Endothelial cell of umbilical vein (primary cell): ENCODE measurements around the gene YIPF3. TPM values are rescaled to one million over a fixed set of nuclear protein-coding genes. Genes with fewer than 3 reads are reported as not detected.

Source experiments
- BruUV-seq: library from RNA; stranded (reverse); fragments of 400-500 nt; replicated peaks from 2 replicates; lab custom pipeline; 2021; lab: Mats Ljungman, UMichigan
- CTCF ChIA-PET: fragments of 300-600, 350-600 bp; sonication (Branson Sonifier 250); formaldehyde crosslinking; loops from one replicate; lab custom pipeline; 2021; ENCODE audit warnings: antibody characterized with exemption, inconsistent platforms; lab: Charles Lee
- POLR2A ChIA-PET: fragments of 300-600, 350-600 bp; sonication (Branson Sonifier 250); formaldehyde crosslinking; loops from one replicate; lab custom pipeline; 2021; ENCODE audit warnings: antibody characterized with exemption, inconsistent platforms; lab: Charles Lee
- DNase-seq: peaks from one replicate; pipeline ENCODE4 v3.0.0-alpha.2; 2011; ENCODE audit warnings: low read depth, low spot score
- FAIRE-seq: peaks from 2 replicates; lab custom pipeline; 2011; peaks lifted over from hg19 to GRCh38; lab: Jason Lieb, UNC
- H2AFZ ChIP-seq: 2 replicates; pipeline ENCODE4 v1.6.0; 2012; ENCODE audit warnings: low read depth, low read length, control low read depth, inconsistent platforms
- H3K27ac ChIP-seq: 2 replicates; pipeline ENCODE4 v1.5.1; 2011; ENCODE audit warnings: low read depth, mild to moderate bottlenecking, control low read depth, low read length, moderate library complexity; ENCODE audit not compliant: insufficient read depth
- H3K27me3 ChIP-seq, 2 experiments: 2 replicates each; pipeline versions ENCODE4 v1.6.0 to v1.6.1; 2011; ENCODE audit warnings: low read length in 2 of 2, mixed read lengths in 1 of 2; ENCODE audit not compliant: control insufficient read depth in 2 of 2, insufficient read depth in 2 of 2
- H3K36me3 ChIP-seq, 2 experiments: 2 replicates in 1 of 2; 3 replicates in 1 of 2; pipeline ENCODE4 v1.5.1; 2011; ENCODE audit warnings: low read length in 2 of 2, mild to moderate bottlenecking in 1 of 2, moderate library complexity in 1 of 2; ENCODE audit not compliant: control insufficient read depth in 2 of 2, insufficient read depth in 2 of 2; ENCODE audit errors: extremely low read depth in 1 of 2
- H3K4me1 ChIP-seq: 3 replicates; pipeline ENCODE4 v1.5.1; 2011; ENCODE audit warnings: mild to moderate bottlenecking, low read length; ENCODE audit not compliant: control insufficient read depth, insufficient read depth; ENCODE audit errors: extremely low read depth
- H3K4me2 ChIP-seq: 2 replicates; pipeline ENCODE4 v1.6.1; 2011; ENCODE audit warnings: low read length, control low read depth, mixed read lengths; ENCODE audit not compliant: insufficient read depth
- H3K4me3 ChIP-seq, 3 experiments: fragments of 200-600 bp in 1 of 3; sonication (generic), shearing (Covaris generic) in 1 of 3; replicated peaks in 1 of 3; 2 replicates each; pipeline ENCODE4 v1.5.1; 2011 to 2016; ENCODE audit warnings: control low read depth in 3 of 3, low read length in 3 of 3, mild to moderate bottlenecking in 2 of 3, inconsistent platforms in 1 of 3, low read depth in 1 of 3, moderate library complexity in 1 of 3; ENCODE audit not compliant: insufficient read depth in 1 of 3
- H3K79me2 ChIP-seq: 2 replicates; pipeline ENCODE4 v1.6.0; 2012; ENCODE audit warnings: low read length, inconsistent platforms; ENCODE audit not compliant: control insufficient read depth, insufficient read depth
- H3K9ac ChIP-seq: replicated peaks from 2 replicates; pipeline ENCODE3; 2011; ENCODE audit warnings: low read length, control low read depth; ENCODE audit not compliant: insufficient read depth; ENCODE audit errors: extremely low read depth
- H3K9me1 ChIP-seq: replicated peaks from 3 replicates; pipeline ENCODE4 v1.6.0; 2011; ENCODE audit warnings: mild to moderate bottlenecking, low read length; ENCODE audit not compliant: control insufficient read depth, insufficient read depth; ENCODE audit errors: extremely low read depth
- H3K9me3 ChIP-seq: replicated peaks from 2 replicates; pipeline ENCODE4 v1.5.1; 2012; ENCODE audit warnings: low read length, inconsistent platforms; ENCODE audit not compliant: control insufficient read depth, insufficient read depth
- H4K20me1 ChIP-seq: replicated peaks from 2 replicates; pipeline ENCODE3; 2011; ENCODE audit warnings: mild to moderate bottlenecking, low read length; ENCODE audit not compliant: control insufficient read depth, insufficient read depth; ENCODE audit errors: extremely low read depth
- EZH2 ChIP-seq: IDR thresholded peaks from 2 replicates; pipeline ENCODE4 v1.6.1; 2012; ENCODE audit warnings: borderline replicate concordance, low read depth, mild to moderate bottlenecking, moderate library complexity, low read length, inconsistent platforms; ENCODE audit not compliant: severe bottlenecking
- FOS ChIP-seq: IDR thresholded peaks from 2 replicates; pipeline ENCODE4 v1.6.1; 2011; ENCODE audit warnings: mild to moderate bottlenecking, low read length, moderate library complexity, borderline replicate concordance; ENCODE audit not compliant: insufficient read depth
- GATA2 ChIP-seq: IDR thresholded peaks from 2 replicates; pipeline ENCODE4 v1.7.0; 2011; ENCODE audit warnings: low read depth, mild to moderate bottlenecking, moderate library complexity, mixed read lengths, low read length; ENCODE audit not compliant: insufficient read length, insufficient read depth
- JUN ChIP-seq: IDR thresholded peaks from 2 replicates; pipeline ENCODE4 v1.6.1; 2011; ENCODE audit warnings: borderline replicate concordance, low read depth; ENCODE audit not compliant: insufficient read length, insufficient read depth
- MAX ChIP-seq: IDR thresholded peaks from 2 replicates; pipeline ENCODE4 v1.6.1; 2011; ENCODE audit not compliant: insufficient read depth, insufficient read length
- MYC ChIP-seq: IDR thresholded peaks from one replicate; pipeline ENCODE4 v1.6.1; 2011; ENCODE audit warnings: mild to moderate bottlenecking, low read depth, low read length
- POLR2A ChIP-seq: IDR thresholded peaks from 2 replicates; pipeline ENCODE4 v1.6.1; 2012; ENCODE audit warnings: low read depth, mild to moderate bottlenecking, control low read depth, low read length
- POLR2AphosphoS5 ChIP-seq: IDR thresholded peaks from 2 replicates; pipeline ENCODE4 v1.6.1; 2012; ENCODE audit warnings: low read depth, mild to moderate bottlenecking, control low read depth, low read length, moderate library complexity; ENCODE audit not compliant: insufficient read depth
- dilution Hi-C: fragments of 300-500 bp; cut with MboI; formaldehyde crosslinking; loops from one replicate; pipeline ENCODE4 v1.15.0; 2019; ENCODE audit warnings: low sequenced_read_pairs; ENCODE audit not compliant: extremely low pct_ligation_motif_present
- intact Hi-C: fragments of 100-400 bp; cut with micrococcal nuclease; formaldehyde crosslinking; loops from one replicate; pipeline ENCODE4 v1.10.0; 2022
- polyA plus RNA-seq, 4 experiments: library from polyadenylated mRNA; depleted of rRNA in 3 of 4; stranded (reverse) in 3 of 4; unstranded in 1 of 4; fragments of >200 nt; gene quantifications; 2 replicates each; pipeline versions ENCODE4 v1.2.1 to v1.2.3, GENCODE V29; 2011 to 2012; ENCODE audit warnings: missing spikeins in 1 of 4
- total RNA-seq: library from RNA; stranded (reverse); gene quantifications from 2 replicates; pipeline ENCODE4 v1.2.3, GENCODE V29; 2021
- TF ChIP-seq, protein P1 (sequence below), 2 donors: IDR thresholded peaks; 1 replicate in 1 of 2; 2 replicates in 1 of 2; pipeline ENCODE4 v1.5.1; 2011; ENCODE audit warnings: low read length in 2 of 2, mild to moderate bottlenecking in 2 of 2, moderate library complexity in 2 of 2, control low read depth in 1 of 2, inconsistent platforms in 1 of 2, low read depth in 1 of 2; ENCODE audit not compliant: insufficient read depth in 1 of 2; ENCODE audit errors: extremely low read depth in 1 of 2

The YIPF3 gene
- total and polyA plus RNA-seq, 2 donors (not counting 3 experiments of a cell fraction or from before 2014, with no cell fraction given) = 119 to 470 TPM

DNA sequence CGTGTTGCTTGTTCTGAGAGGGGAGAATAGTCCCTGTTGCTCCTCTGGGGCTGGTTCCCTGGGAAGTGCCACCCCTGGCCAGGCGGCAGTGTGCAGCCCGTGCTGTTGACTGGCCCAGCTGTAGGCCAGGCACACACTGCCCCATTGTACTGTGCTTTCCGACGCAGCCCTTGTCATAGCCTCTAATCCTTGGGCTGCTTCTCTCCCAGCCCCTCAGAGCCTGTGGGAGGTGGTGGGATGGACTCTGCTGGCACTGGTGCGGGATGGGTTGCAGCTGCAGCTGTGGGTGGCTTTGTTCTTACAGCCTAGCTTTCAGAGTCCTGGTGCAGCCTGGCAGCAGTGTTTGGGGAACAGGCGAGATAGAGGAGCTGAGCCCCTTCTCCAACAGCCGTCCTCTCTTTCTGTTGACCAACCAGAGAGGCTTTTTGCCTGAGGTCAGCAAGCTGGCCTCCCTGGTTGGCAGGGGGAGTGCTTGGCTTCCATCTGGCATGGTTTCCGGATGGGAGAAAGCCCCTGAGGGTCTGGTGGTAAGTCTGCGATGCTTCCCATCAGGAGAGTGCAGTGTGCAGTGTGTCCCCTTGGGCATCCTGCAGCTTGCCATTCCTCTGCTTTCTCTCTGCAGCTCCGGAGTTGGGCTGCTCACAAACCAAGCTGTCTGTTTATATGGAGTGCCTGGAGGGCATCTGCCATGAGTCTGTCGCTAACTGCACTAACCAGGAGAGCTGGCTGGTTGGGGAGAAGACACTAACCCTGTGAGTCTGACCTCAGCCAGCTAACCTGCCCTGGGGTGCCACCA, 27.3 kb downstream of the YIPF3 start:
- H3K36me3 ChIP-seq = peaks cover 0 to 5% of the 10 kb centered on the region in 2 experiments
- no peak overlapping the region for H3K27ac ChIP-seq
- no peaks in the 10 kb centered on the region for H3K79me2 ChIP-seq
- H3K4me1 ChIP-seq = peaks cover 12% of the 10 kb centered on the region
- TF ChIP-seq MAX (no peak), FOS (no peak), POLR2A (no peak), MYC (no peak), JUN (no peak), EZH2 (no peak), GATA2 (no peak), POLR2AphosphoS5 (no peak)
- TF ChIP-seq, protein P1, sequence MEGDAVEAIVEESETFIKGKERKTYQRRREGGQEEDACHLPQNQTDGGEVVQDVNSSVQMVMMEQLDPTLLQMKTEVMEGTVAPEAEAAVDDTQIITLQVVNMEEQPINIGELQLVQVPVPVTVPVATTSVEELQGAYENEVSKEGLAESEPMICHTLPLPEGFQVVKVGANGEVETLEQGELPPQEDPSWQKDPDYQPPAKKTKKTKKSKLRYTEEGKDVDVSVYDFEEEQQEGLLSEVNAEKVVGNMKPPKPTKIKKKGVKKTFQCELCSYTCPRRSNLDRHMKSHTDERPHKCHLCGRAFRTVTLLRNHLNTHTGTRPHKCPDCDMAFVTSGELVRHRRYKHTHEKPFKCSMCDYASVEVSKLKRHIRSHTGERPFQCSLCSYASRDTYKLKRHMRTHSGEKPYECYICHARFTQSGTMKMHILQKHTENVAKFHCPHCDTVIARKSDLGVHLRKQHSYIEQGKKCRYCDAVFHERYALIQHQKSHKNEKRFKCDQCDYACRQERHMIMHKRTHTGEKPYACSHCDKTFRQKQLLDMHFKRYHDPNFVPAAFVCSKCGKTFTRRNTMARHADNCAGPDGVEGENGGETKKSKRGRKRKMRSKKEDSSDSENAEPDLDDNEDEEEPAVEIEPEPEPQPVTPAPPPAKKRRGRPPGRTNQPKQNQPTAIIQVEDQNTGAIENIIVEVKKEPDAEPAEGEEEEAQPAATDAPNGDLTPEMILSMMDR (IDR thresholded peaks at IDR 0.05; ENCODE audit: extremely low read depth in 1 of 2, insufficient read depth in 1 of 2, low read depth in 1 of 2, low read length in 2 of 2) = no peak
- H3K9me3 ChIP-seq = no peaks in the 10 kb centered on the region
- intact Hi-C loops = no loop called here
- DNase-seq (no peak), FAIRE-seq (no peak)
- no TSS peak for BruUV-seq
- dilution Hi-C loops = no loop called here
- H4K20me1 ChIP-seq = no peaks in the 10 kb centered on the region
- no peaks in the 10 kb centered on the region for H3K9me1 ChIP-seq
- H3K27me3 ChIP-seq = no peaks in the 10 kb centered on the region
- POLR2A ChIA-PET = no interaction called here
- H2AFZ ChIP-seq = no peak overlapping the region
- no peak overlapping the region for H3K4me2 ChIP-seq
- H3K4me3 ChIP-seq = no peak overlapping the region
- H3K9ac ChIP-seq = no peak overlapping the region
- CTCF ChIA-PET = interaction anchor here (0.6 to 5.5 kb wide), 2 partner anchors 12 to 17 kb away, joined by 3 to 21 read pairs; partner anchors contain the start of gene TJAP1
